ENCODE data around the gene DNAJC4. TPM values are rescaled to one million over a fixed set of nuclear protein-coding genes. Genes with fewer than 3 reads are reported as not detected.

DNAJC4 gene
- total RNA-seq, 1 donor from 2014 or later = 43.6 TPM

DNA sequence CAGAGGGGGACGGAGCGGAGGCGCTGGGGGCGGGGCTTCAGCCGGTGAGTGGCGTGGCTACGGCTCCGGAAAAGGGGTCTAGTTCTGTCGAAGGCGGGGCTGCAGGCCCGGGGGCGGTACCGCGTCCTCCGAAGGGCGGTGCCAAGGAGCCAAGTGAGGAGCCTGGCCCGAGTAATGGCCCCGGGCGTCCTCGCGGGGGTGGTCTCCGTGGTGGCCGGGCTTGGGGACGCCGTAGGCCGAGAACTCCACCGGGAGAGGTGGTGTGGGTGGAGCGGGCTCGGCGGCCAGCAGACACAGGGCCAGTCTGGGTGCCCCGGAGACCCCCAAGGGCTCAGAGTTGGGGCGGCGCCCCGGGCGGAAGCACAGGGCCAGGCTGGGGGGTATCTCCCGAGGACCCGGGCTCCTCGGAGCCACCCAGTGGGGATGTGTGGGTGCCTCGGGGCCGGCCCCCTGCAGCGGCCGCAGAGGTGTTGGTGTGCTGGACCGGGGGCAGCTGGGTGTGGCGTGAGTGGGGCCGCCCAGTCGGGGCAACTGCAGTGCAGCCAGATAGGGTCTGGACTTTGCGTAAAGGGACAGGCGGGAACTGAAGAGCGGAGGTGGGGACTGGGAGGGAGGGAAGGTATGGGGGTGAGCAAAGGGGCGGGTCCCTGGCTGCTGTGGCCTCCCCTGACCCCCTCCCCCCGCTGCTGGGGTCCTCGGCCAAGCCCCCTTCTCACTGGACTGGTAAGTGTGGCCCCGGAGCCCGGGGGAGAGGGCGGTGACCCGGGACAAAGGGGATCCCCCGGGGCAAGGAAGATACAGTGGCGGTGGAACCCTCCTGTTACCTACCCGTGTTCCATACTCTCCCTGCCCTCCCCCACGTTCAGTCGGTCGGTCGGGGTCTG is 11.4 kb downstream of the DNAJC4 start:
- Mint-ChIP-seq H3K27ac (peak overlapping the region; percentile 100), H3K27me3 (ENCODE audit: low read depth) (no peaks in the 10 kb centered on the region), H3K36me3 (peaks cover 3% of the 10 kb centered on the region), H3K4me3 (peak overlapping the region; percentile 90), H3K4me1 (peaks cover 26% of the 10 kb centered on the region), H3K9me3 (no peaks in the 10 kb centered on the region)
- DNase-seq (ENCODE audit: low spot score in 2 of 2, unreplicated experiment in 2 of 2) = peak; percentile 48 to 100
- TF ChIP-seq, protein P1, sequence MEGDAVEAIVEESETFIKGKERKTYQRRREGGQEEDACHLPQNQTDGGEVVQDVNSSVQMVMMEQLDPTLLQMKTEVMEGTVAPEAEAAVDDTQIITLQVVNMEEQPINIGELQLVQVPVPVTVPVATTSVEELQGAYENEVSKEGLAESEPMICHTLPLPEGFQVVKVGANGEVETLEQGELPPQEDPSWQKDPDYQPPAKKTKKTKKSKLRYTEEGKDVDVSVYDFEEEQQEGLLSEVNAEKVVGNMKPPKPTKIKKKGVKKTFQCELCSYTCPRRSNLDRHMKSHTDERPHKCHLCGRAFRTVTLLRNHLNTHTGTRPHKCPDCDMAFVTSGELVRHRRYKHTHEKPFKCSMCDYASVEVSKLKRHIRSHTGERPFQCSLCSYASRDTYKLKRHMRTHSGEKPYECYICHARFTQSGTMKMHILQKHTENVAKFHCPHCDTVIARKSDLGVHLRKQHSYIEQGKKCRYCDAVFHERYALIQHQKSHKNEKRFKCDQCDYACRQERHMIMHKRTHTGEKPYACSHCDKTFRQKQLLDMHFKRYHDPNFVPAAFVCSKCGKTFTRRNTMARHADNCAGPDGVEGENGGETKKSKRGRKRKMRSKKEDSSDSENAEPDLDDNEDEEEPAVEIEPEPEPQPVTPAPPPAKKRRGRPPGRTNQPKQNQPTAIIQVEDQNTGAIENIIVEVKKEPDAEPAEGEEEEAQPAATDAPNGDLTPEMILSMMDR (IDR thresholded peaks at IDR 0.05; ENCODE audit: unreplicated experiment) = no peak

DNA sequence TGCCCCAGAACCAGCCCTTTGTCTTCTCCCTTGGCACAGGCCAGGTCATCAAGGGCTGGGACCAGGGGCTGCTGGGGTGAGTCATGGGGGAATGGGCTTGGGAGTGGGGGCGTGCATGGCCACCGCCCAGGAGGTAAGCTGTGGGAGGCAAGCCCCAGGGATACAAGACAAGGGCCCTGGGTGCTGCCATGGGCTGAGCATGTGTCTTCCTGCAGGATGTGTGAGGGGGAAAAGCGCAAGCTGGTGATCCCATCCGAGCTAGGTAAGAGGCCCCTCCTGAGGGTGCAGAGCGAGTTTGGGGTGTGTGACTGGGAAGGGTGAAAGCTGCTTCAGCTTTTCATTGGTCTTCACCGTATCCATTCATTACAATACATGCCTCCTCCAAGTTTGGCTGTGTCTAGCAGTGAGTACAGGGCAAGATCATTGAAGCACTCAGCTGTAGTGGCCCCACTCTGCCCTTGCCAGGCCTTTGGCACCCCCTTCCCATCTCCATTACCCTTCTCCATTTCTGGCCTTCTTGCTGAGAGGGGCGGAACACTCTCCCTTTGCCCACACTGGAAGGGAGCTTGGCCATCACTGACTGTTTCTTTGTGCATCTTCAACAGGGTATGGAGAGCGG is 13.0 kb downstream of the DNAJC4 start:
- peaks cover 33% of the 10 kb centered on the region for H3K4me1 Mint-ChIP-seq
- TF ChIP-seq, protein P1 (IDR thresholded peaks at IDR 0.05; ENCODE audit: unreplicated experiment) = no peak
- H3K27ac Mint-ChIP-seq = peak overlapping the region; percentile 36
- H3K36me3 Mint-ChIP-seq = no peaks in the 10 kb centered on the region
- H3K27me3 Mint-ChIP-seq (ENCODE audit: low read depth) = no peaks in the 10 kb centered on the region
- DNase-seq (ENCODE audit: low spot score in 2 of 2, unreplicated experiment in 2 of 2) = no peak
- no peaks in the 10 kb centered on the region for H3K9me3 Mint-ChIP-seq
- H3K4me3 Mint-ChIP-seq = peak overlapping the region; percentile 90

DNA sequence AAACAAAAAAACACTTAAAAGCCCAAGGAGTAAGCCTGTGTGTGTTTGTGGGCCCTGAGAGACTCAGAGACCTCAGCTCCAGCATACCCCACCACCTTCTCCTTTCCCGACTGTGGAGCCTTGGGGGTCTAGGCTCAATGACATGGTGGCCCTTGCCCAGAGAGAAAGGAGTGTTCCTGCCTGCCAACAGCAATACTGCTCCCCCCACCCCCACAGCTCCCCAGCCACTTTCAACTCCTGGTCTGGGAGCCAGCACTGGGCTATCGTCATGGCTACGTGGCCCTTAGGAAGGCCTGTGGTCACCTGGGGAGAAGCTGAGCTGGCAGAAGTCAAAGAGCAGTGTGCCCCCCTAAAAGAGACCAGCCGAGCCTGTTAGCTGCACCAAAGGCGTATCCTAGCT is 13.8 kb downstream of the DNAJC4 start:
- H3K27ac Mint-ChIP-seq = no peak overlapping the region
- H3K36me3 Mint-ChIP-seq = no peaks in the 10 kb centered on the region
- no peaks in the 10 kb centered on the region for H3K9me3 Mint-ChIP-seq
- no peak for DNase-seq (ENCODE audit: low spot score in 2 of 2, unreplicated experiment in 2 of 2)
- H3K4me1 Mint-ChIP-seq = peaks cover 33% of the 10 kb centered on the region
- TF ChIP-seq, protein P1 (IDR thresholded peaks at IDR 0.05; ENCODE audit: unreplicated experiment) = no peak
- peak overlapping the region; percentile 90 for H3K4me3 Mint-ChIP-seq
- H3K27me3 Mint-ChIP-seq (ENCODE audit: low read depth) = no peaks in the 10 kb centered on the region

DNA sequence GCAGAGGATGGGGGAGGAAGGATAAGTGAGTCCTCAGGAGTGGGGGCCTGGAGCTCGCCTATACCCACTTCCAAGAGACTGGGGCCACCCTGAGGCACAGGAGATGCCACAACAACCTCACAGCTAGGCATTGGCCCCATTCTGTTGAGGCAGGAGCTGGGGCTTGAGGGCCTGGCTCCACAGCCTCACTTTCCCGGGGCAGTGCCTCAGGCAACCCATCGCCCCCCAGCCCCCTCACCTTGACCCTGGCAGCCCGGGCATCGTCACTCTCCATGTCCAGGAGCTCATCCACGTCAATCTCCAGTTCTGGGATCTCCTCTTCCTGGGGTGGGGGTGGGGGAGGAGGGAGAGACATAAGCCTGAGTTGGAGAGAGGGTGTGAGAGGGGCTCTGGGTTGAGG is 14.6 kb downstream of the DNAJC4 start:
- Mint-ChIP-seq H3K4me1 (peaks cover 29% of the 10 kb centered on the region), H3K27ac (no peak overlapping the region), H3K4me3 (peak overlapping the region; percentile 81)

DNA sequence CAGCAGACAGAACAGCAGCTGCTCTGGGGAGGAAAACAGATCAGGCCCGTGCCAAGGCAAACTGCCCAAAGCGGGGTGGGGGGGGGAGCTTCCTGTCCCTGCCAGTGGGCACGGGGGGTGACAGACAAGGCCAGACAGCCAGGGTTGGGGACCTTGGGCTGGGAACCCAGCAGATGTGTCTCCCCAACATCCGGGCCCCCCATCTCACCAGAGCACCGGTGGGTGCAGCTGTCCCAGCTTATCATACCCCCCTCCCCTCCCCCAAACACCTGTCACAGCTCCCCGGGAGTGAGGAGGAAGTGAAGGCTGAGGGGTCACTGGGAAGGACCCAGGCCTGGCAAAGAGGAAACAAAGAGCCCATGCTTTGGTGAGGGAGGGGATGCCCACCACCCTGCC is 15.1 kb downstream of the DNAJC4 start:
- Mint-ChIP-seq H3K36me3 (no peaks in the 10 kb centered on the region), H3K4me1 (peaks cover 25% of the 10 kb centered on the region), H3K27ac (peak overlapping the region; percentile 78), H3K9me3 (no peaks in the 10 kb centered on the region), H3K27me3 (ENCODE audit: low read depth) (no peaks in the 10 kb centered on the region), H3K4me3 (peak overlapping the region; percentile 81)
- no peak for DNase-seq (ENCODE audit: low spot score in 2 of 2, unreplicated experiment in 2 of 2)
- TF ChIP-seq, protein P1 (IDR thresholded peaks at IDR 0.05; ENCODE audit: unreplicated experiment) = no peak

More for the DNA sequence above, 14.6 kb downstream of the DNAJC4 start:
- DNase-seq (ENCODE audit: low spot score in 2 of 2, unreplicated experiment in 2 of 2) = no peak
- no peaks in the 10 kb centered on the region for H3K27me3 Mint-ChIP-seq (ENCODE audit: low read depth)
- TF ChIP-seq, protein P1 (IDR thresholded peaks at IDR 0.05; ENCODE audit: unreplicated experiment) = no peak
- H3K36me3 Mint-ChIP-seq = no peaks in the 10 kb centered on the region
- no peaks in the 10 kb centered on the region for H3K9me3 Mint-ChIP-seq

Measured in mesothelial cell of epicardium (in vitro differentiated cells).